AG10803 (cell line): ENCODE results near the gene GIPC3.

ENCODE experiments used
- DNase-seq: peaks from one replicate; pipeline ENCODE4 v3.0.0; 2010; ENCODE audit warnings: low read depth
- H3K4me3 ChIP-seq: 2 replicates; pipeline ENCODE4 v1.5.1; 2011; ENCODE audit warnings: mild to moderate bottlenecking, low read length, control low read depth
- CTCF ChIP-seq: conservative IDR thresholded peaks from 2 replicates; pipeline ENCODE4 v1.5.1; 2011; ENCODE audit warnings: mild to moderate bottlenecking, low read length, control low read depth, inconsistent platforms

The GIPC3 gene

GRCh38 chr19:3585301-3586126 is at the start of gene GIPC3:
Gene GIPC3, plus strand, starts transcription at chr19:3585478. Its CDS starts 120 bp downstream, at chr19:3585598.
- DNase-seq, result no peak
- H3K4me3 ChIP-seq, result no peak within 1 kb of the TSS

GRCh38 chr19:3535563-3535965 is 49.7 kb upstream of the GIPC3 start:
- no peak overlapping the region for H3K4me3 ChIP-seq
- DNase-seq, result no peak
- no peak for TF ChIP-seq CTCF

More at GRCh38 chr19:3585301-3586126, at the start of gene GIPC3:
- TF ChIP-seq CTCF, result no peak

GRCh38 chr19:3535981-3536380 is 49.3 kb upstream of the GIPC3 start:
- H3K4me3 ChIP-seq, result no peak overlapping the region
- no peak for TF ChIP-seq CTCF
- DNase-seq, result no peak

GRCh38 chr19:3536429-3537100 is 48.7 kb upstream of the GIPC3 start:
- no peak for DNase-seq
- H3K4me3 ChIP-seq, result no peak overlapping the region
- TF ChIP-seq CTCF, result no peak

- TF ChIP-seq CTCF, result no peak
- no peak for DNase-seq
- no peak overlapping the region for H3K4me3 ChIP-seq
Observed at GRCh38 chr19:3537101-3537437, 48.2 kb upstream of the GIPC3 start.

- no peak for DNase-seq
- no peak overlapping the region for H3K4me3 ChIP-seq
- TF ChIP-seq CTCF, result no peak
Observed at GRCh38 chr19:3537438-3538240, 47.6 kb upstream of the GIPC3 start.
